Thyroid gland (tissue), 4 donors: Measurements from ENCODE around the gene SPNS3. TPM values are rescaled to one million over a fixed set of nuclear protein-coding genes. Genes with fewer than 3 reads are reported as not detected.

ENCODE experiments used
- DNase-seq, 2 donors: peaks; one replicate each; pipeline ENCODE4 v3.0.0-alpha.2; 2019
- H3K27ac ChIP-seq, 3 donors: fragments of 200-600 bp; sonication (generic); 1 replicate in 2 of 3; 2 replicates in 1 of 3; pipeline ENCODE4 v1.5.1; 2016 to 2019; ENCODE audit warnings: mild to moderate bottlenecking in 1 of 3, moderate library complexity in 1 of 3
- H3K27me3 ChIP-seq: fragments of 200-600 bp; sonication (generic); one replicate; pipeline ENCODE4 v1.5.1; 2019
- H3K36me3 ChIP-seq, 2 donors: fragments of 200-600 bp; sonication (generic); one replicate each; pipeline ENCODE4 v1.5.1; 2016 to 2019
- H3K4me1 ChIP-seq, 2 donors: fragments of 200-600 bp; sonication (generic); one replicate each; pipeline ENCODE4 v1.5.1; 2017 to 2019
- H3K4me3 ChIP-seq, 3 donors: fragments of 200-600 bp; sonication (generic); replicated peaks in 1 of 3; 1 replicate in 2 of 3; 2 replicates in 1 of 3; pipeline ENCODE4 v1.5.1; 2016; ENCODE audit warnings: mild to moderate bottlenecking in 1 of 3
- H3K9me3 ChIP-seq: fragments of 200-600 bp; sonication (generic); one replicate; pipeline ENCODE4 v1.5.1; 2017
- CTCF ChIP-seq, 6 experiments: fragments of 200-600 bp in 3 of 6; fragments of 450-650 bp in 3 of 6; sonication (generic) in 3 of 6; IDR thresholded peaks; one replicate each; pipeline ENCODE4 v1.5.1; 2016 to 2019; ENCODE audit warnings: antibody characterized with exemption in 6 of 6, mild to moderate bottlenecking in 2 of 6, inconsistent platforms in 1 of 6, moderate library complexity in 1 of 6
- POLR2A ChIP-seq, 2 donors: fragments of 450-650 bp; IDR thresholded peaks; one replicate each; pipeline ENCODE4 v1.6.1; 2017; ENCODE audit warnings: antibody characterized with exemption in 2 of 2, mild to moderate bottlenecking in 2 of 2, moderate library complexity in 1 of 2
- WGBS, 2 donors: methylation state at CpG; one replicate each; pipeline ENCODE4 v1.1.5; 2017; 5-methylcytosine and 5-hydroxymethylcytosine counted together
- intact Hi-C: fragments of 100-400 bp; cut with DNase I; formaldehyde crosslinking; loops from one replicate; pipeline ENCODE4 v1.15.1; 2023
- total RNA-seq, 4 donors: library from RNA; depleted of rRNA; stranded (reverse); fragments of >200 nt; gene quantifications; one replicate each; pipeline ENCODE4 v1.2.3, GENCODE V29; 2016

The SPNS3 gene
- total RNA-seq, 4 donors from 2014 or later: 0.54 TPM; not detected in 3

DNA sequence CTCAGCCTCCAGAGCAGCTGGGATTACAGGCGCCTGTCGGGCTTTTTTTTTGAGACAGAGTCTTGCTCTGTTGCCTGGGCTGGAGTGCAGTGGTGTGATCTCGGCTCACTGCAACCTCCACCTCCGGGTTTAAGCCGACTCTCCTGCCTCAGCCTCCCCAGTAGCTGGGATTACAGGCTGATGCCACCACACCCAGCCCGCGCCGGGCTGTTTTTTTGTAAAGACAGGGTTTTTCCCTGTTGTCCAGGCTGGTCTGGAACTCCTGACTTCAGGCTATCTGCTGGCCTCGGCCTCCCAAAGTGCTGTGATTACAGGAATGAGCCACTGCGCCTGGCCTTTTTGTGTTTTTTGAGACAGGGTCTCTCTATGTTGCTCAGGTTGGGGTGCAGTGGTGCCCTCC, 27.4 kb upstream of the SPNS3 start:
- Histone ChIP-seq H3K36me3 (no peaks in the 10 kb centered on the region), H3K27ac (no peak overlapping the region), H3K27me3 (no peaks in the 10 kb centered on the region), H3K4me3 (no peak overlapping the region), H3K4me1 (no peaks in the 10 kb centered on the region), H3K9me3 (no peaks in the 10 kb centered on the region)
- no peak for DNase-seq
- 95 to 96% methylated on average over 10 of the region's 10 CpGs for WGBS, 2 donors
- intact Hi-C loops: loop anchor here (5.0 kb wide), 1 partner anchor 199 kb away; no protein-coding TSS in a partner anchor
- no peak for TF ChIP-seq POLR2A (IDR thresholded peaks at IDR 0.05)
- no peak for TF ChIP-seq CTCF (IDR thresholded peaks at IDR 0.05)

- intact Hi-C loops: loop anchor here (5.0 kb wide), 1 partner anchor 200 kb away; no protein-coding TSS in a partner anchor
- WGBS, 2 donors: 86 to 96% methylated on average over 7 of the region's 7 CpGs
- Histone ChIP-seq H3K4me3 (no peak overlapping the region), H3K27ac (no peak overlapping the region), H3K4me1 (no peaks in the 10 kb centered on the region), H3K36me3 (no peaks in the 10 kb centered on the region), H3K9me3 (no peaks in the 10 kb centered on the region), H3K27me3 (no peaks in the 10 kb centered on the region)
- DNase-seq: no peak
- no peak for TF ChIP-seq CTCF (IDR thresholded peaks at IDR 0.05)
- no peak for TF ChIP-seq POLR2A (IDR thresholded peaks at IDR 0.05)
These were observed 26.5 kb upstream of the SPNS3 start for GRCh38 chr17:4407216-4407615.

DNA sequence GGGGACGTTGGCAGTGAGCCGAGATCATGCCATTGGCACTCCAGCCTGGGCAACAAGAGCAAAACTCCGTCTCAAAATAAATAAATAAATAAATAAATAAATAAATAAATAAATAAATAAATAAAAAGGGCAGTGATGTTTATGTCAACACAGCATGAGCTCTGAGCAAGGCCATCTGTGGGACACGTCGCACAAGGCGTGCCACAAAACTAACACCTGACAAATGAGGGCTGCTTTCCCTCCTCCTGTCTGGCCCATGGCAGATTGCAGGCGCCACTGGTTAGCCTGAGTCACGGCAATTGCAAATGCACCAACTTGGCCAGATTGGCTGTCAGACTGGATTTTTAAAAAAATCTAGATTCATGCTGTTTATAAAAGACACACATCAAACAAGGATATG, 25.9 kb upstream of the SPNS3 start:
- WGBS, 2 donors: 81 to 90% methylated on average over 8 of the region's 8 CpGs
- H3K27me3 ChIP-seq: no peaks in the 10 kb centered on the region
- H3K4me1 ChIP-seq: peaks cover 0 to 2% of the 10 kb centered on the region in 2 donors
- TF ChIP-seq CTCF (IDR thresholded peaks at IDR 0.05): no peak
- TF ChIP-seq POLR2A (IDR thresholded peaks at IDR 0.05): no peak
- H3K4me3 ChIP-seq: no peak overlapping the region
- no peaks in the 10 kb centered on the region for H3K36me3 ChIP-seq
- no peaks in the 10 kb centered on the region for H3K9me3 ChIP-seq
- DNase-seq: no peak
- intact Hi-C loops: loop anchor here (5.0 kb wide), 1 partner anchor 201 kb away; no protein-coding TSS in a partner anchor
- no peak overlapping the region for H3K27ac ChIP-seq

DNA sequence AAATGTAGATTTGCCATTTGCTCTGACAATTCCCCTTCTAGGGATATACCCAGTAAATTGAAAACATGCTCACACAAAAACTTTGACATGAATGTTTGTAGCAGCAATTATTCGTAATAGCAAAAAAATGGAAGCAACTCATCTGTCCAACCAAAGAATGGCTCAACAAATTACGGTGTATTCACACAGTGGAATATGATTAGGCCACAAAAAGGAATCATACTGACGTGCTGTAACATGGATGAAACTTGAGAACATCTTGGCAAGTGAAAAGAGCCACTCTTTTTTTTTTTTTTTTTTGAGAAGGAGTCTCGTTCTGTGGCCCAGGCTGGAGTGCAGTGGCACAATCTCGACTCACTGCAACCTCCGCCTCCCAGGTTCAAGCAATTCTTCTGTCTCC, 24.1 kb upstream of the SPNS3 start:
- intact Hi-C loops: loop anchor here (5.0 kb wide), 1 partner anchor 202 kb away; no protein-coding TSS in a partner anchor
- Histone ChIP-seq H3K9me3 (no peaks in the 10 kb centered on the region), H3K4me3 (no peak overlapping the region), H3K4me1 (peaks cover 0 to 5% of the 10 kb centered on the region in 2 donors), H3K36me3 (no peaks in the 10 kb centered on the region), H3K27ac (no peak overlapping the region), H3K27me3 (no peaks in the 10 kb centered on the region)
- TF ChIP-seq POLR2A (IDR thresholded peaks at IDR 0.05) (no peak), CTCF (IDR thresholded peaks at IDR 0.05) (no peak)
- 78 to 84% methylated on average over 6 of the region's 6 CpGs for WGBS, 2 donors
- no peak for DNase-seq

DNA sequence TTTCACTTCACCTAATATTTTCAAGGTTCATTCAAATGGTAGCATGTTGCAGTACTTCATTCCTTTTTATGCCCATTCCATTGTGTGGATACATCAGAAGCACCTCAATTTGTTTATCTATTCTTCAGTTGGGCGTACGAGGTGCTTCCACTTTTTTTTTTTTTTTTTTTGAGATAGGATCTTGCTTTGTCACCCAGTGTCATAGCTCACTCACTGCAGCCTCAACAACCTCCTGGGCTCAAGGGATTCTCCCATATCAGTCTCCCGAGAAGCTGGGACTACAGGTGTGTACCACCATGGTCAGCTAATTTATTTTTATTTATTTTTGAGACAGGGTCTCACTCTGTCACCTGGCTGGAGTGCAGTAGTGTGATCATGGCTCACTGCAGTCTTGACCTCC, 22.5 kb upstream of the SPNS3 start:
- Histone ChIP-seq H3K27ac (no peak overlapping the region), H3K4me3 (no peak overlapping the region), H3K27me3 (no peaks in the 10 kb centered on the region), H3K36me3 (no peaks in the 10 kb centered on the region), H3K4me1 (peaks cover 0 to 5% of the 10 kb centered on the region in 2 donors), H3K9me3 (no peaks in the 10 kb centered on the region)
- intact Hi-C loops: no loop called here
- WGBS, 2 donors: 85 to 90% methylated on average over 3 of the region's 3 CpGs
- TF ChIP-seq CTCF (IDR thresholded peaks at IDR 0.05) (no peak), POLR2A (IDR thresholded peaks at IDR 0.05) (no peak)
- DNase-seq: no peak
